ENCODE results near the gene ARL3.
"Not testable (repeated sequence)": the region's sequence is repeated elsewhere in the genome, so short reads cannot be mapped to it uniquely, and the experiment has no call there.

ARL3 gene

DNA sequence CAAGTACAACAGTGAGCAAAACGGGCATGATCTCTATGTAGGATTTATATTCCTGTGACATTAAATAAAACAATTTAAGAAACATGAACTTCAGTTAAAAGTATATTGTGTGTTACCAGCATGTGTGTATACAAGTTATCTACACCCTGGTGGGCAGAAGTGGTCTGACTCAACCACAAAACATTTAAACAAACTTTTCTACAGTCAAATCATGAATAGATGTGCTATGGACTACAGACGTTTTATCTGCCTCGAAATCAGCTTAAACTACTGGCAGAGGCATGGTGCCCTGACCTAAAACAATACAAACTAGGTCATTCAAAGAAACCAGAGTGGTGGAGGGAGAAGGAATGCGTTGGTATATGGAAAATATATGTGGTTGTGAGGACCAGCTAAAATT lies 3.6 kb downstream of the ARL3 start:
- DNase-seq (ENCODE audit: insufficient read length, low spot score) (no peak), FAIRE-seq (no peak)

DNA sequence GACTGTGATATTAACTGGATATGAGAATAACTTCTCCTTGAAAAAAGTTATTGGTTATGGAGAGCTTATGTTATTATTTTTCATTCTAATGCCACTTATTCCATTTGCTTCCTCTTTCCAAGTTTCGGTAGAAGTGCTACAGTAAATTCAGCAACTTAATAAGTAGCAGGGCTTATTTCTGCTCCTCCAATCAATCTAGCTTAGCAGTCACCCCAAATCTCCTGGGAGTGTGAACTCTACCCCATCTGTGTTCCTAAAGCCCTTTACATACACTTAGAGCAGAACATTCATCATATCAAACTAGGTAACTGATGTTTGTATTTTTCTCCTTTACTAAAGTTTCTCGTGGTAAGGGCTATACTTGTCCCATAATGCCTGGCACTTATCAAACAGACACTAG lies 8.7 kb downstream of the ARL3 start:
- FAIRE-seq (peak; percentile 44), DNase-seq (ENCODE audit: insufficient read length, low spot score) (no peak)

DNA sequence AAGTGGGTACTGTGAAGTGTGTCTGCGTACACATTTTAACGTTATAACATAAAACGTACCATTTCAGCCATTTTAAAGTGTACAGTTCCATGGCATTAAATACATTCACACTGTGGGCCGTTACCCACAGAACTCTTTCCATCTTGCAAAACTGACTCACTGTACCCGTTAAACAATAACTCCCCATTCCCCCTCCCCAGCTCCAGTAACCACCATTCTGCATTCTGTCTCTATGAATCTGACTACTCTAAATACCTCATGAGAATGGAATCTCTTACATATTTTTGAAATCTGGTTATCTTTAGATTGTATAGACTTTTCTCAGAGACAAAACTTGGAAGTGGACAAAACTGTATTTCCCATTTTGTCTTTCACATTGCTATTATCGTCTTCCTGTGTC lies 9.3 kb downstream of the ARL3 start:
- FAIRE-seq: no peak
- DNase-seq (ENCODE audit: insufficient read length, low spot score): no peak

DNA sequence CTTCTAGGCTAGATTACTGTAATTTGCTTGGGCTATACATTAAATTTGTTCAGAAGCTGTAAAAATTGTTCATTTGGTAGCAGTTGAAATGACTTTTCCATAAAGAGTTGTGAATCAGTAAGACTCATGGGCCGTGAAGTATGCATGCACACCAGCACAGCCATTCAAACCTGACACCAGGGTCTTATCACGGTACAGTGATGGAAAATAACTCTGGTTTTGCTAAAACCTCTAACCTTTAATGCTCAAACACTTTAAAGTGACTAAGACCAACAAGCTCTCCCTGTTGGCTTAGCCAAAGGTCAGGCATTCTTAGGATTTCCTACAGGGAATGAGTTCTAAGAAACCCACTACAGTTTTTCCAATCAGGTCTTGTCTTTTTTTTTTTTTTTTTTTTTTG lies 11.5 kb downstream of the ARL3 start:
- no peak for DNase-seq (ENCODE audit: insufficient read length, low spot score)
- no peak for FAIRE-seq

DNA sequence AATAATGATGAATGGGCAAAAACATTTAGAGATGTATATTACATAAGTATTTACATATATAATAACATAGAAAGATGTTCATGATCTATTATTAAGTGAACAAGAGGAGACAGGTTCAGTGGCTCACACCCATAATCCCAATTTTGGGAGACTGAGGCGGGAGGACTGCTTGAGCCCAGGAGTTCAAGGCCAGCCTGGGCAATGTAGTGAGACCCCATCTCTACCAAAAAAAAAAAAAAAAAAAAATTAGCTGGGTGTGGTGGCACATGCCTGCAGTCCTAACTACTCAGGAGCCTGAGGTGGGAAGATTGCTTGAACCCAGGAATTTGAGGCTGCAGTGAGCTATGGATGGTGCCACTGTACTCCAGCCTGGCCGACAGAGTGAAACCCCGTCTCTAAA lies 12.4 kb downstream of the ARL3 start:
- FAIRE-seq (no peak), DNase-seq (ENCODE audit: insufficient read length, low spot score) (no peak)

DNA sequence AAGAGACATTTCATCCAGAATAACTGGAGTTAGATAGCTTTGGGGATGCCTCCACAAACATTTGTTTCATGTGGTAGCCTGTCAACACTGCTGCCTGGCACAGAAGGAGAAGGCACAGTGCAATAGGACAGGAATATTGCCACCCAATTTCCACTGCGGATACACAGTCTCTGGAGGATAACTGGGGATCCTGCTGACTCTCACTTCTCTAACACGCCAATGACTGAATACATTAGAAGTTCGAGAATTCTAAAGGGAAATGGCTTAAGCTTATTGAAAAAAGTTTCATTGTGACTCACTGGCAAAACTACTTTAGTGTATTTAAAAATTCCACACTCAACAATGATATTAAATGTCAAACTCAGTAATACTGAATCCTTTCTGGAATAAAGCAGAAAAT lies 12.9 kb downstream of the ARL3 start:
- DNase-seq (ENCODE audit: insufficient read length, low spot score) (no peak), FAIRE-seq (no peak)

DNA sequence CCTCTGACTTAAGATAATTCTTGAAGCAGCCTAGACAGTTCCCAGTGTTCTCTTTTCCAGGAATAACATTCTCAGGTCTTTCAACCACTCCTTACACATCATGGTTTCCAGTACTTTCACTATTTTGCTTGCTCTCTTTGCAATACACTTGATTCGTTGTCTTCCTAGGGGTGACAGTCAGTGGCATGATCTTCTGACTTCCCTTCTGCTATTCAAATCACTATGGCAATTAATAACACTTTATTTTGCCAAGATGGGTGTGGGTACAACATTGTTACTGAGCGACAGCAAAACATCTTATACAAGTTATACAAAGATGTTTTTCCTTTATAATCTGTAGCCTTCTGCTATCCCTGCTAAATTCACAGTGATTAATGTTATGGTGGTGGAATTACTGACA lies 15.3 kb downstream of the ARL3 start:
- no peak for FAIRE-seq

DNA sequence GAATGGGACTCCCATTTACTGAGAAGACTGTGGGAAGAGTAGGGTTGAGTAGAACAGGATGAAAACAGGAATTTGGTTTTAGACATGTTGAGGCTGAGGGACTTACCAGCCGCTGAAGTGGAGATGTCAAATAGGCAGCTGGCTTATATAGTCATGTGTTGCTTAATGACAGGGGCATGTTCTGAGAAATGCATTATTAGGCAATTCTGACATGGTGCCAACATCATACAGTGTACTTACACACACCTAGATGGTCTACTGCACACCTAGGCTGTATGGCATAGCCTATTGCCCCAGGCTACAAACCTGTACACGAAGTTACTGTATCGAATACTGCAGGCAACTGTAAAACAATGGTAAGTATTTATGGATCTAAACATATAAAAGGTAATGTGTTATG lies 17.5 kb downstream of the ARL3 start:
- no peak for DNase-seq (ENCODE audit: insufficient read length, low spot score)
- FAIRE-seq: no peak

More for the DNA sequence above, 15.3 kb downstream of the ARL3 start:
- no peak for DNase-seq (ENCODE audit: insufficient read length, low spot score)

DNA sequence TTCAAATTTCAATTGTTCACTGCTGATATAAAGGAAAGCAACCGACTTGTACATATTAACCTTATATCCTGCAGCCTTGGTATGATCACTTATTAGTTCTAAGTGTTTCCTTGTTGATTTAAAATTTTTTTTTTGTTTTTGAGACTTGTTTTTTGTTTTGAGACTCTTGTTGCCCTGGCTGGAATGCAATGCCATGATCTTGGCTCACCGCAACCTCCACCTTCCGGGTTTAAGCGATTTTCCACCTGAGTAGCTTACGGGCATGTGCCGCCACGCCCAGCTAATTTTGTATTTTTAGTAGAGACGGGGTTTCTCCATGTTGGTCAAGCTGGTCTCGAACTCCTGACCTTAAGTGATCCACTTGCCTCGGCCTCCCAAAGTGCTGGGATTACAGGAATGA lies 18.8 kb downstream of the ARL3 start:
- DNase-seq (ENCODE audit: insufficient read length, low spot score); FAIRE-seq: not testable (repeated sequence)

DNA sequence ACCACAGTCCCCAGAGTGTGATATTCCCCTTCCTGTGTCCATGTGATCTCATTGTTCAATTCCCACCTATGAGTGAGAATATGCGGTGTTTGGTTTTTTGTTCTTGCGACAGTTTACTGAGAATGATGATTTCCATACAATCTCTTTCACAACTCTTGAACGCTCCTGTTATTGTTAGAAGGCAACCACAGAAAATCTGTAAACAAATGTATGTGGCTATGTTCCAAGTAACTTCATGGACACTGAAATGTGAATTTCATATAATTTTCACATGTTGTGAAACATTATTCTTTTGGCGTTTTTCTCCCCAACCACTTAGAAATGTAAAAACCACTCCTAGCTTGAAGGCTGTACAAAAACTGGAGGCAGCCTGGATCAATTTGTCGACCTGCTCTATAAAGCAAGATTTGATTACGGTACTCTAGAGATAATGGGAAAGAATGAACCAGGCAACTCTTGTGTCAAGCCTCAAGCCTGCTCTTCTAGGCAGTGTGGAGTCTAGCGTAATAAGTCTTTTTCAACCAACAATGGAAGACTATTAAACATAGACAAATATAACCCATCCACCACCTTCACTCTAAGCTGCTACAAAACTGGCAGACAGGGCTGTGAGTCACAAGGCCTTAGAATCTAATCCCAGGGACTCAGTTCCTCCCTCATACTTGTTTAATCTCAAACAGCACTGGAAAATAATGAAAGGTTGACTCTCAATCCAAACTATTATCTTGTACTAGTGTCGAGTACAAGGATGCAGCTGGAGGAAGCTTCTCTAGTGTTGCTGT lies 22.7 kb downstream of the ARL3 start:
- FAIRE-seq (no peak), DNase-seq (ENCODE audit: insufficient read length, low spot score) (no peak)

DNA sequence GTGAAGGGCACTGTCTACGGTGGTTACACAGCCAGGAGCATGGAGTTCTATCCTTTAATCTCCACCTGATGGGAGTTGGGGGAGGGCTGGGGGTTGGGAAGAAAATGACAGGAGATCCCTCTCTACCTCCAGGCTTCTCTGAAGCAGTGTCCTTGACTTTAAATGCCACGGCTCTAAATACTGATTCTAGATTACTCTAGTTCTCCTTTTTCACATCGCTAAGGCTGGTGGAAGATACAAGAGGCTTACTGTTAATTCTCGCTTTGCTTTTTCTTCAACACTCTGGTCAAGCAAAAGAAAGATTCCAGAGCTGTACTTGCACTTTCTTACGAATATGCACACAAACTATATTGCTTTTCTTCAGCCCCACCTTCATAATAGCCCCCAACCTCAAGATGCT lies 30.5 kb downstream of the ARL3 start:
- DNase-seq (ENCODE audit: insufficient read length, low spot score) (no peak), FAIRE-seq (no peak)

DNA sequence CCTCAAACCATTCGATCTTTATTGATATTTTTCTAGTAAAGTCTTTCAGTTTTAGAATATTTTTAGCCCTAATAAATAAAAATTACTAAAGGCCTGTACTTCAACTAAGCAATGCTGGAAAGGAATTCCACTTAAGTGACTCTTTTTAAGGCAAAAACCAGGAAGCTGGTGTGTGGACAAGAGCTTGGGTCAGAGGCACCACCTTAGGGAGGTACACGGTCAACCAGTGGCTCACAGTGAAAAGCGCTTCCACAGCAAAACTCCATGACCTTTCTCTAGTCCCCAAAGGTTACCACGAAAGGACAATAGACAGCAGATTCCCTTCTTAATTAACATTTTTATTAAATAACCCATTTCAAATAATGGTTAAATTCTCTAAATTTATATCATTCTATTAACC lies 31.2 kb downstream of the ARL3 start:
- FAIRE-seq (no peak), DNase-seq (ENCODE audit: insufficient read length, low spot score) (no peak)

DNA sequence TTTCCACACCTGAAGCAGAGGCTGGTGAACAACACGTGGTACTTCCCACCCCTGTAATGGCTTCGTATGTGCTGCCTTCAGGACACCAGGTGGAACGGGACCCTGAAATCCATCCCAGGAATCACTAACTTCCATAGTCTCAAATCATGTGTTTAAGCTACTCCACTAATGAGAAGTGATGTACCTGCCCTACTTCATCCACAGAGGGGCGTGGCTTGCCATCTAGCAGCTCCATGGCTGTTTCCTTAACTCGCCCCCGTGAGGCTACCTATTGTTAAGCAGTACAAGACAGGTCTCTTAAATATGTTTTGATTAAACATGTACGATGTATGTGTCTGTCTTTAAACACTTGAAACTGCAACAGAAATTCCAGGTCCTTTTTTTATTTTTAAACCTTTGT lies 31.8 kb downstream of the ARL3 start:
- FAIRE-seq (no peak), DNase-seq (ENCODE audit: insufficient read length, low spot score) (no peak)

DNA sequence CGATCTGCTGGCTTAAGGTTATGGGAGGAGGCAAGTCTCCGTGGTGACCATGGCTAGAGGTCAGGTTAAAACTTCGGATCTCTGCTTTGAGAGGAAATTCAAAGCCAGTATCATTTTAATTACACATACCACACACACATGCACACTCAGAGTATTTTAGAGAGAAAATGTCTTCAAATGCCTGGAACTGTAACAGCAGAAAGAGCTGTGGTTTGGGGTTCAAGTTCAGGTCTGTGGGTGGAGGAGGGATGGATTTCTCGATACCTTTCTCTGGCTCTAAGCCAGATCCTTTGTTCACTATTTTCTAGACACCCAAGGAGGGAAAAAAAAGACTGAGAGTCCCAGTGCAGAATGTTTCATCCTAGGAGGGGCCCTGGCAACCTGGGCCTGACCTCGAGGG lies 32.5 kb downstream of the ARL3 start:
- FAIRE-seq (no peak), DNase-seq (ENCODE audit: insufficient read length, low spot score) (no peak)

DNA sequence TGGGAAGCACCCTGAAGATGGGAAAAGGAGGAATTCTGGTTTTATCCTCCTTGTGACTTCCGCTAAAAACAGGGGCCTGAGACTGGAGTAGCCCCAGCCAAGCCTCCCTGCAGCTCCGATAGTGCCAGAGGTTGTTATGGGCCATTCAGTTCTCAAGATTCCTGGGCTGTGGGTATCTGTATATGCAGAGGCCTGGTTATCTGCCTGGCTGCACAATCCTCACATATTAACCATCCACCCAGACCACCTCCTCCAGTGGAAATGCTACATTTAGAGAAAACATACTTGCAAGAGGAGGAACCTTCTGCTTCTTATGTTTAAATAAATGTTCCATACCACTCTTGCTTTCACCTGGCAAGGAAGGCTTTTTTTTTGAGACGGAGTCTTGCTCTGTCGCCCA lies 34.6 kb downstream of the ARL3 start:
- no peak for DNase-seq (ENCODE audit: insufficient read length, low spot score)
- FAIRE-seq: no peak

DNA sequence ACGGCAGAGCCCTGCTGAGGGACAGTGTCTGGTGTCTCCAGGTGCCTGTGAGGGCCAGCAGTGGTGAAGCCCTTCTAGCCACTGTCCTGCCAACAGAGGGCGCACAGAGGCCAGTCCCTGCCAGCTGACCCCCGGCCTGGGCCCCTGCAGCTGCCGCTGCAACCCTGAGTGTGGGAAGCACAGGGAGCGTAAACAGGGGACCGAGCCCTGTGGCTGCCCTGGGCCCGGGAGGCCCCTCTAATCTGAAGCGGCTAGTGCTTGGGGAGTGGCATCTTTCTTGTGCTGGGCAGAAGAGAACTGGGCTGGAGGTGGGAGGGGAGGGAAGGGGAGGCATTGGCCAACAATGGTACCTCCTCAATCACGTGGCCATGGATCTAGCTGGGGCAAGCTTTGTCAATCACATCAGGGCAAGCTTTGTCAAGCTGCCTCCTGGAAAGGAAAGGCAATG lies 35.3 kb downstream of the ARL3 start:
- FAIRE-seq: peak; percentile 54
- no peak for DNase-seq (ENCODE audit: insufficient read length, low spot score)

DNA sequence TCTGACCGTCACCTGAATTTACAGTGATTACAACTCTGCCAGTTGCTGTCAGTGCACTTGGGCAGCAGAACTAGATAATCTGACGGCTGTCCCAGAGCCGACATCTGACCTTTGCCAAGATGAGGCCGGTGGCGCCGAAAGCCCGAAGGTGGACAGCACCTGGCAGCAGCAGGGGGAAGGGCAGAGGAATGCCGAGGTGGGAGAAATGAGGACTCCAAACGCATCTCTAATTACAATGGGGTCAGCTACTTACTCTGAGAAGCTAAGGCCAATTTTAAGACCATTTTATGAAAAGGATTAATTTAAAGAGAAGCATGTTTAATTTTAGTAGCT lies 36.2 kb downstream of the ARL3 start:
- FAIRE-seq (no peak), DNase-seq (ENCODE audit: insufficient read length, low spot score) (no peak)

DNA sequence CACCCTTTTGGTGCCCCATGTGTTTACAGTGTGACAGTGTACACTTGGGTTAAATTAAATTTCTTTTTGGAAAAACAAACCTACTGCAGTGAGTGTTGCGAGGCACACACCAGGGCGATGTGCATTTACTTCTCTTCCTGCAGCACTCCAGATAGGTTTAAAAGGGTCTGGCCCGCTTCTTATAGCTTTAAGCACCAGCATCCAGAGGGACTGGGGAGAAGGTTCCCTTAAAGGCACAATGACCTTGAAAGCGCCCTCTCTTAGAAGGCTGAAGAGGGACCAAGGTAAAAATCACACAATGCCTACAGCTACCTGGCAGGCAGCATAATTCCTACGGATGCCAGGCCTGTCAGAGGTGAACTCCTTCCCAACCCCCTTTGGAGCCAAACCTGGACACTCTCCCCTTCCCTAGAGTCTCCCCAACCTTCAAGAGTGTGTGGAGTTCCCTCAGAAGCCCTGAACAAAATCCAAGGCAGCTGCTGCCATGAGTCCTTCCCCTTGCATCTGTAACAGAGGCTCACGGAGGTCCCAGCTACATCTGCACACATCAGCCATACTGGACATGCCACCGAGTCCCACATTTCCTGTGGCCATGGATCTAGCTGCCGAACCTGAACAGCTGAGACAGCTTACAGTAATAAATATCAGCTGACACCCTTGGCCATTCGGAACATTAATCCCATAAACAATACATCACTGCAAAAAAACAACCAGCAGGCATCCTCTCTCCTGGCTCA lies 36.7 kb downstream of the ARL3 start:
- DNase-seq (ENCODE audit: insufficient read length, low spot score): no peak

DNA sequence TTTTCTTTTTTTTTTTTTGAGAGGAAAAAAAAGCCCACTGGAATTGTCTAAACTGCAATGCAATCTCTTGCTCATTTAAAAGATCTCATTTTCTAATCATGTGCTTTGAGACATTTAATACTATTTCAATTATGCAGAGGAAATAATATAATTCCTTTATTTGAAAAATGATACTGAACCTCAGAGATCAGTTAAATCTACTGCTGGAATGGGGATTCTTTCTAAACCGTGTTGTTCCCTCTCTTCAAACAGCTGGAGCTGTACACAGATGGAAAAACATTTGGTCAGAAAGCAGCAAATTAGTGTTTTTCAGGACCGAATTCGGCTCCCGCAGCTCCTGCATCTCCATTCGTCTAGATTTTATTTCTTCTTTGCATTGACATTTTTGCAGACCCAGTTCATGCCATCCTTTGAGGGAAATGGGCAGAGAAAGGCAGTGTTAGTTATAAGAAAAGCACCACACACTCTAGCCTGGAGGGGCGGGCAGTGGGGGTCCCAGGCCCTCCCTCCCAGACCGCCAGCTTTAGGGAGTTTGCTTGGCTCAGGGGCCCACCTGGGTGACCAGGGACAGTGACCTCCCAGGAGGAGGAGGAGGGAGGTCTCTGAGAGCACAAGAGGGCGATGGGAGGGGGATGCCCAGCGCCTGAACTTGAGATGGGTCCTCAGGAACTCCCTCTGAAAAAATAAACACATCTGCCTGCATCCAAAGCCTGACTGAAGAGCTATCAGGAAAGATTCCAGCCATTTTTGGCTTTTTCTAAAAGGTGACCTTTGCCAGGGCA lies 37.5 kb downstream of the ARL3 start:
- DNase-seq (ENCODE audit: insufficient read length, low spot score): no peak
- FAIRE-seq: no peak

More for the DNA sequence above, 36.7 kb downstream of the ARL3 start:
- FAIRE-seq: no peak

DNA sequence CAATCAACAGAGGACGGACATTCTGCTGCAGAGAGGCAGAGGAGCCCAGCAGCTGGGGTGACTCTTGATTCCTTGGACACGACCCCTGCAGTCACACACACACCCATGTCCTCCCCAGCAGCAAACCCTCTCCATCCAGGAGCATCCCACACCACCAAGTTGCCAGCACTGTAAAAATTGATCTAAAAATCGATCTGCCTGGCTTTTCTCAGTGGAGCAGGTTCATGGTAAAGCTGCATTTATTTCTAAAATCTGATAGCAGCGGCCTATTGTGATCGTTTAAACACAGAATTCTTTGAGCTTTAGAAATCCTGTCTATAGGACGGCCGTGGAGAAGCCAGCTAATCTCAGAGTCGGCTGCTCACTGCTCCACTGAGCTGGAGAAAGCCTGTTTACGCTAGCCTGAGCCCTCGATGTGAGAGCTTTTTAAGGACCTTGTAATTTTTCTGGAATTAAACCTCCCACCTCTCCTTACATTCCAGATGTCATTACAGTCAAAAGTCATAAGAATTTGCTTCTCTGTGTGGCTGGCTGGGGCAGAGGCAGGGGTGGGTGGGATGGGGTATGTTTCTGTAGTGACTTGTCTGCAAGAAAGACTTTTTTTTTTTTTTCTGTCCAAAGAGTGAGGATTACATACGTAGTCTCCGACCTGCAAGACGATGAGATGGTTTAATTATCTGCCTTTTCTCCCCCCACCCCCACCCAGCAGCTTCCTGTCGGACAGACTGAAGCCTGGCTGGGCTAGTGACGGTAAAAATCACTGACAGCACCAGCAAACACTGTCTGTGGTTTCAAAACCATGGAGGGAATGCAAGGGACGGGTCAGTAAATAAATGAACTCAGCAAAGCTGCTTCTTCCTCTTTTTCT lies 38.3 kb downstream of the ARL3 start:
- FAIRE-seq: peak; percentile 79
- DNase-seq (ENCODE audit: insufficient read length, low spot score): no peak

All from GM19239 (cell line).